Fibroblast of peridontal ligament (primary cell): ENCODE data around the gene MRPL19.

Source experiments
- DNase-seq: peaks from one replicate; pipeline ENCODE4 v3.0.0-alpha.2; 2010; ENCODE audit errors: extremely low read depth

The MRPL19 gene

GRCh38 chr2:75646583-75647425, at the start of gene MRPL19:
TSS of gene MRPL19 (plus strand) at chr2:75646783. CDS start at chr2:75646808, 25 bp downstream.
- DNase-seq, result peak; percentile 92

DNA sequence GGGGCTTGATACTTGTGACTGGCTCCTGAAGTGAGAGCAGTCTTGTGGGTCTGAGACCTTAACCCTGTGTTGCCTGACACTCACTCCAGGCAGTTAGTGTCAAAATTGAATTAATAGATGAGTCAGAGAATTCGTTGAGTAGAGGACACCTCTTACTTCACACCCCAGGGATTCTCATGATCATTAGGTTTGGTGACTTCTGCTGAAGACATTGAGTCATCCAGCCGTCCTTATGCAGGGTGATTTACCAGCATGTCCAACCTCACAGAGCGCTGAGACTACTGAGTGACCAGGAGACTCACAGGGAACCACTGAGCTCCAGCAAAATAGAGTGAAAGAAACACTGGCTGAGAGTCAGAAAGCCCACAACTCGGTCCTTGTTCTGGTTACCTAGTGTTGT, 49.8 kb upstream of the MRPL19 start:
- no peak for DNase-seq

- no peak for DNase-seq
Observed at GRCh38 chr2:75597949-75598348, 48.6 kb upstream of the MRPL19 start.

DNA sequence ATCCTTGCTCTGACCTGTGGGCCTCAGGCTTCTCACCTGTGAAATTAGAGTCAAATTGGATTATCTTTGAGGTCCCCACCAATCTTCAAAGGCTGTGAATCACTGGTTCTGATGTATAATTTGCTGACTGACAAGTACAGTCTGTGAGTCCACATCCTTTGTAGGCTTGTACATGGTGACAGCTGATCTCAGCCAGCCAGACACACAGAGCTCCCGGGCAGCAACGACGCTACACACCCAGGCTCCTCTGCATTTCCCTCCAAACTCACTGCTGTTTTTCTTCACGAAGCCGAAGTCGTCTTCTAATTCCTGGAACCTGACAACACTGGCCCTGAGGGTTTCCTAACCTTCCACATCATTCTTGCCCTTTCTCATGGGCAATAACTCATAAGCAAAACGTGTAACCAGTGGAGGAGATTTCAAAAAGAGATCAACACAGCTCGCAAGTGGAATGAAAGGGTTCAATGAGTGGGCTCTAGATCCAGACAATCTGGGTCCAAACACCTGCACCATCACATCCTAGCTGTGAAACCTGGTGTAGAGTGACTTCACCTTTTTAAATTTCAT, 47.9 kb upstream of the MRPL19 start:
- no peak for DNase-seq

DNA sequence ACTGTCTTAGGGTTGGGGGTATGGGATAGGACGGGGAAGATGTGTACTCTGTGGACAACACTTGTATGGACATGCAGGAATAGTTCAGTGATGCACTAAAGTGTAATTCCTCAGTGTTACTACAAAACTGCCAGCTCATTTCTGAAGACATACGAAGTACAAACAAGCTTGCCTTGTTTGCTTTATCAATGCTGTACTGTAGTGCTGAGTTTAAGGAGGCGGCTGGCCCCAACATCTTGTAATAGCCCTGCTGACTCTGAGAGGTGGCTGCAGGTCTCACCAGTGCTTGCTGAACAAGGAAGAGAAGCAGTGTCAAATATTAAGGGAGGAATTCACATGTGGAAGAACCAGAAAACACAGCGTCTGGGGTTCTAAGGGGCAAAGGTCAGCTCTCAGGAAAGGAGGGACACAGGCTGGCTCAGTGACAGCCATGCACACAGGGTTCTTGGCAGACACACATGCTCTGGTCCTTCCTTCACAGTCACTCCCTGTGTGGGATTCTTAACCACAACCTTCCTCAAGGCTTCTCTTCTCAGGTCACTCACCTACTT, 46.0 kb upstream of the MRPL19 start:
- no peak for DNase-seq

DNA sequence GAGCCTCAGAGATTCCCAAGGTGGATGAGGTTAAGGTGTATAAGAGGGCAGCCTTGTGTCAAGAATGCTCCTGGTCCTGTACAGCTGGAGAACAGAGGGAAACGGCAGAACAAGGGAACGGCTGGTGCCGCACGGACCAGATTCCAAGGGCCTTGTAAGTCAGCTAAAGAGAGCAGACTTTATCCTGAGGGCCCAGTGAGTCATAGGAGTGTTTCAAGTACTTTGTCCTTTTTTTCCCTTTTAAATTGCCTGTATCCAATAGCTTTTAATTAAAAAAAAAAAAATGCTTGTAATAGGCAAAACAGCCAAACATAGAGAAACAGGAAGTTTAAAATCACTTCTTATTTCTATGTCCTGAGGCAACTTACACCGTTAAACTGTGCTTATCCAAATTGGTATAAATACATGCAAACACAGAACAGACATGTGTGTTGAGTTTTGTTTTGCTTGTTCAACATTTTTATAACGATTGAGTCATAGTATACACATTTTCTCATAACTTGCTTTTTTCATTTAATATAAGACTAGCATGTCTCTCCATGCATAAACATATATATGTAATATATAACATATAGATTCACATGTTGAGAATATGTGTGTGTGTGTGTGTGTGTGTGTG, 43.8 kb upstream of the MRPL19 start:
- DNase-seq, result peak; percentile 89

DNA sequence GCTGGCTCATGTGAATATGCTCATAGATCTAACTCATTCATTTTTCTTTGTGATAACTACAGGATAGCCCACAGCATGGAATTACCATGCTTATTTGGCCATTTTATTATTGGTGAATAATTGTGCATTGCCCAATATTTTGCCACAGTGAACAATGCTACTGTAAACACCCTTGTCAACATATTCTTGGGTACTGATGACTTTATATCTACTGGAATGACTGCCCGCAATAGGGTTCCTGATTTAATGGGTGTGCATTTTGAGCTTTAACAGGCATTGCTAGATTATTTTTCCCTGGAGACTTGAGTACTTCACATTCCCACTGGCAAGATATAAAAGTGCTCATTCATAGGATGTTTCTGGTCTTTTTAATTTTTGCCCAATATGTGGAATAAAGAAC, 43.1 kb upstream of the MRPL19 start:
- DNase-seq, result no peak

- no peak for DNase-seq
Observed at GRCh38 chr2:75604484-75604883, 42.1 kb upstream of the MRPL19 start.

DNA sequence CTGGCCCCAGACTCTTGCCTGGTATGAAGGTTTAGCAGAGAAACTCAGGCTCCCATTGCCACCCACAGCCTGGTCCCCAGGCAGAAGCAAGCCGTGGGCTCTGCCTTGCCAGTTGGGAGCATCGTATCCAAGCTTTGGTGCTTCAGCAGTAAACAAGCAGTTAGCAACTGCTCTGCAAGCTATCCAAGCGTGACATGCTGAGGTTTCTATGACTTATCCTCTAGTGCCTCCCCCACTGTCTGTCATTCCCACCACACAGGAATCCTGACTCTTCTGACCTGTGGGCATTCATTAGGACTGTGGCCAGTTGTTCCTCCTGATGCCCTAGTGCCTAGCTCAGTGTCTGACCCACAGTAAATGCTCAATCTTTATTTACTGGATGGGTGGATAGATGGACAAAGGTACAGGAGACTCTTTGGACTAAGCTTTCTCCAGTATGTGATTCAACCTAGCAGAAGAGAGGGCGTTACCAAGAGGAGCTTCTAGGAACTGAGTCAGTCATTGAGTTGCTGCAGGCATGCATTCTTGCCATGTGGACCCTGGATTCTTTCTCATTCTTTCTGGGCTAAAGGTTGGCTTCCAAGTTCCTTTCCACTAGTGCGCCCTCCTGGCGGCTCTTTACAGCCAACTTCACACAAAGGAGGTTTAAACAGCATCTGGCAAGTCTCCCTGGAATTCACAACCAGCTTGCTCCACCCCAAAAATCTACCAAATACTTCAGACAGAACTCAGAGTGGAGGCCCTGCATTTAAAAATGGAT, 40.6 kb upstream of the MRPL19 start:
- DNase-seq, result peak; percentile 99

DNA sequence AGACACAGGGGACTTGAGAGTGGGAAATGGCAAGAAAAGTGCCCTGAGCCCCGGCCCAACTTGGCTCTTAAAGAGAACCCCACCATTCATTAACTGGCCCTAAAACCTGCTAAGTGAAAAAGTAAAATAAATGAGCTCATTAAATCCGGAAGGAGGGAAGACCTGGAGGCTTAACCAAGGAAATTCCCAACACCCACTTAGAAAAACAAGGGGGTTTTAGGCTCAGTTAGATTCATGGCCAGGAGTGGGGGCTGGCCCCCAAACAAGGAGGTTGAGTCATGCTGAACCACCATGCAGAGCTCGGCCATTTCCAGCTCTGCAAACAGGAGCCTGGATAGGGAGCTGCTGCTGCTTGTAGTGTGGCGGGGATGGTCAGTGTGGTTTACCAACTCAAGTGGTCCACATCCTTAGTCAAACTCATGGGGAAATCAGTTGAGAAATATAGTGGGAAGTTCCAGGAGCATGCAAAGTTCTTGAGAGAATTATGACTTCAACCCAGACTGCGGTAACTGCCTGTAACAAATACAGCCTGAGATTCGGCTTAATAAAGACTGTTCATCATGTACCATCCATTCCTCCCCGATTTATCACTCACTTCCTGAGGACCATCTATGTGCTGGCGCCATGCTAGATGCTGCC, 39.7 kb upstream of the MRPL19 start:
- peak; percentile 96 for DNase-seq

- no peak for DNase-seq
Observed at GRCh38 chr2:75607400-75607798, 39.2 kb upstream of the MRPL19 start.

DNA sequence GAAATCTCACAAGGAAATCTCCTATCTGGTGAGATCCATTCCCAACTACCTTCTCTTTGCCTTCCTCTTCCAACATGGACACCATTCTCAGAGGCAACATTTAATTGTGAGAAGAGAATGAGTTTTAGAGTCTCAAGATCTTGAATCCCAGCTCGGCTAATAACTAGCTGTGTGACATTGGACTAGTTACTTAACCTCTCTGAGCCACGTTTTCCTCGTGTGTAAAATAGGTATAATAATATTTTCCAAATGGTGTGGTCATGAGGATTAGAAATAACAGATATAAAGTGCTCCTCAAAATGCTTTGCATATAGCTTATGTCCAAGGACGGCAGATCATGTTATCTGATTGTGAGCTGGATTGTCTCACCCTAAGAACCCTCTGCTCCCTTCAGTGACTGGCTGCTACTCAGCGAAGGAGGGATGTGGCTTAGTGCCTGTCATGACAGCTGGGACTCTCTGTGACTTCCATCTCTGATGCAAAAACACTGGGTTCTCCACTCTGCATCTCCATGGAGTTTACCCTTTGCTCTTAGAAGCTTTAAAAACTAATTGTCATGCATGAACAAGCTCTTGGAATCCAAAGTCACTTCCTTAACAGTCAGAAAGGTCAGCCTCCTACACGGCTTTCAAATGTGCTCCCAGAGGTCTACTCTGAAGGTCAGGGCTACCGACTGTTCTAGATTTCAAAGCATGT, 38.4 kb upstream of the MRPL19 start:
- DNase-seq, result peak; percentile 52

GRCh38 chr2:75608684-75609333, 37.8 kb upstream of the MRPL19 start:
- DNase-seq, result peak; percentile 53

DNA sequence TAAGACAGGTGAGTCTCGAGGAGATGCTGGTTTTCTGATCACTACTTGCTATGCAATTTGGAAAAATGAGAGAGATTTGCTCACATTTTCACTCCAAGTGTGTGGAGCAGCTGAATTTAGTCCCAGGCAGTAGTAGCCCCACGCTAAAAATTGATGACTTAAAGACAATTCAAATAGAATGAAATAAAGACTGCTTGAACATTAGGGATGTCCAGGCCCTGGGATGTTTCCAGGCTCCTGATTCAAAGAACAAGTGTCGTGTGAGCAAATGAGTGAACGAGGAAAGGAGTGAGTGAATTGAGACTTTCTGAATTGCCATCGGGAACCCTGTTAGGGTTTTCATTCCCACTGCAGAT, 37.3 kb upstream of the MRPL19 start:
- DNase-seq, result no peak

GRCh38 chr2:75609937-75610508, 36.6 kb upstream of the MRPL19 start:
- no peak for DNase-seq

GRCh38 chr2:75610671-75611070, 35.9 kb upstream of the MRPL19 start:
- no peak for DNase-seq

DNA sequence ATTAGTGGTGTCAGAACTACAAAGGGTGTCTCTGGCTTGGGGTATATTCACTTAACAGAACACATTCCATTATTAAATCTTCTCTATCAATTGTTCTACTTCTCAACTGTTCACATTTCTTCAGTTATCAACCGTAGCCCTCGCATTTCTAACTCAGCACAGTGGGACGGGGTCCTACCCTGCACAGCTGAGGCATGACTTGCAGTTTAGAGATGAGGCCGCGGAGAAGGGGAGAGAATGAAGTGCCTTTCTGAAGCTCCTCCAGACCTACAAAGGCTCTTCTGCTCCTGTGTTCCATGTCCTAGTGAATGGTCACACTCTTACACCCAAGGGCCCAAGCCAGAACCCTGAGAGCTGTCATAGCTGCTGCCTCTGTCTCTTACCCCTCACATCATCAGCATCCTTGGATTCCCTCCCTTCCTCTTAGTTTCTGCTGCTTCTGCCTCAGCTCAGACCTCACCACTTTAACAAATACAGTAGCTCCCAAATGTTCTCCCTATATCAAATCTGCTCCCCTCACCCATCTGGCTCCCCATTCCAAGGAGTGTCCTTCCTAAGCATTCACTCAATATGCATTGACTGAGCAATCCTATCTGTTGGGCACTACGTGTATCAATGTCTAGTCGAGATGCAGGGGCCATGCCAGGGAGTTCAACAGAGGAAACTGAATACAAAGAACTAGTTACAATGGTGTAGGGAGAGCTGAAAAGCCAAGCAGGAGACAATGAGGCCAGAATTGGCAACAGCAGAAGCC, 34.3 kb upstream of the MRPL19 start:
- DNase-seq, result no peak

DNA sequence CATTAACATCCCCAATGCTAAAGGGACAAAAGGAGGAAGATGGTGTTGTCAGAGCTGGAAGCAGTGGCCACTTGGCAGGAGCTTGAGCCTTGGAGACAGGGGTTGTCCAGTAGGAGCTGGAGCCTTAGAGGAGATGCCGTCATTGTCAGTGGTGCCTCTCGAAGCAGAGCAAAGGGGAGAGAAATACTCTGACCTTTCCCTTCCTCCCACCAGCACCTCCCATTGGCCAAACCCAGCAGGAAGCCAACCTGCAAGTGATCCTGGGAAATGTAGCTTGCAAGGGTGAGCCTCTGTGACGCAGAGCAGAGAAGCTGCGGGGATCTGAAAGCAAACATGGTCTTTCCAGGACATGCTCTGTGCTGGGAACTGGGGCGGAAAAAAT, 33.7 kb upstream of the MRPL19 start:
- no peak for DNase-seq

DNA sequence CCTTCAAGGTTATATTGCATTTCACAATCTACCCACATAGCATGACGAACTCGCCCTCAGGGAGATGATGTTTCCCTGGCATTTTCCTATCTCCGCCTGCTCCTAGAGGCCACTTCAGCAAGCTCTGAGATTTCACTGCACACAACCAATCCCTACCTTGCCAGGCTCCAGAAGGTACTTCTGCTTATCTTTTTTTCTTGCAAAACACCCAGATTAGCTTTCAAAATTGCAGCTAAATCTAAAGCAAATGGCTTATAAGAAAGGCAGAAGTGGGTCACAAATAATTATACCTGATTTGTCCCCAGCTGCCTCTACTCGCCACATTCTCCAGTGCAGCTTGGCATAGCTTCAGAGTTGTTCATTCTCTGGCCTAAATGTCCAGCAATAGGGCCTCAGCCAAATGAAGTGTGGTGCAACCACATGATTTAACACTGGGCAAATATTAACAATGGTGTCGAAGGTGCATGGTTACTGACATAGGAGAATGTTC, 32.4 kb upstream of the MRPL19 start:
- no peak for DNase-seq
